OCI-LY1 (cell line): Measurements from ENCODE around the gene PTPRT.

Experiments used
- CTCF ChIP-seq: fragments of 200-600 bp; sonication (generic), shearing (Covaris generic); IDR thresholded peaks from 2 replicates; pipeline ENCODE4 v1.5.1; 2017; ENCODE audit warnings: mild to moderate bottlenecking, antibody characterized with exemption, low read length, moderate library complexity, mixed read lengths
- EZH2 ChIP-seq: fragments of 200-600 bp; sonication (generic), shearing (Covaris generic); IDR thresholded peaks from 2 replicates; pipeline ENCODE4 v1.8.0; 2017; ENCODE audit warnings: borderline replicate concordance, mixed run types, mild to moderate bottlenecking, antibody characterized with exemption, low read length, moderate library complexity, mixed read lengths

- TF ChIP-seq CTCF (no peak), EZH2 (no peak)
Observed at GRCh38 chr20:42159808-42160207, 1029.9 kb downstream of the PTPRT start.
